Measurements from ENCODE around the gene TPRG1L. TPM values are rescaled to one million over a fixed set of nuclear protein-coding genes. Genes with fewer than 3 reads are reported as not detected.

The TPRG1L gene
- total and polyA plus RNA-seq, 2 of the 4 experiments (the other 2 are of a cell fraction): 25.3 to 39.5 TPM

DNA sequence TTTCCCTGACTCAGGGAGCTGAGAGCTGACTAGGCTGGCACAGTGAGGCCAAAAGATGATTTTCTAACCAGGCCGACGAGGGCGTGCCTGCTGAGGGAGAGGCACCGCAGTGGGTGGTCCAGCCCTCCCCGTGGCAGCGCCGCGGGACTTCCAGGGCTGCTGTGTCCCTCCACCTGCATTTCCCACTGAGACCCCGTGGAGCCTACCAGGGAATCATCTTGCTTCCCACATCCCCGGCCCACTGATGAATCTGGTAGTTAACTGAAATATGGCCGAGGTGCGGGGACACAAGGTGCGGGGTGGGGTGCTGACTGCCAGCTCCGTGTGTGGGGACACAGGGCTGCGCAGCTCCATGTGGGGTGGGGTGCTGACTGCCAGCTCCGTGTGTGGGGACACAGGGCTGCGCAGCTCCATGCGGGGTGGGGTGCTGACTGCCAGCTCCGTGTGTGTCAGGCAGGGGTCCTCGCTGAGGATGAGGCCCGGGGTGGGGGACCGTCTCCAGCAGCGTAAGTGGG, 14.6 kb downstream of the TPRG1L start:
- no peak overlapping the region for H3K4me2 ChIP-seq (ENCODE audit: low read depth, low read length)
- H3K4me3 ChIP-seq (ENCODE audit: insufficient read depth, low read depth, low read length): no peak overlapping the region
- 0 out of 2 replicates have a peak, but pooled peaks cover 3% of the 10 kb centered on the region for H3K9me1 ChIP-seq (ENCODE audit: insufficient read depth, low read length)
- H2AFZ ChIP-seq (replicated peaks; ENCODE audit: low read length, poor library complexity): no peak overlapping the region
- ChIA-PET CTCF (no interaction called here), POLR2A (ENCODE audit: unreplicated experiment) (no interaction called here)
- H3K27me3 ChIP-seq (ENCODE audit: control insufficient read depth, insufficient read depth, low read length): no peaks in the 10 kb centered on the region
- H3K36me3 ChIP-seq (ENCODE audit: control insufficient read depth, insufficient read depth, low read length): peaks cover 46% of the 10 kb centered on the region
- dilution Hi-C loops (cut with HindIII; ENCODE audit: low sequenced_read_pairs, unreplicated experiment) (no loop called here), in situ Hi-C loops (cut with MboI; ENCODE audit: low sequenced_read_pairs) (no loop called here), intact Hi-C loops (cut with micrococcal nuclease) (no loop called here)
- no peak overlapping the region for H3K27ac ChIP-seq (ENCODE audit: insufficient read depth, low read length)
- H3K4me1 ChIP-seq (ENCODE audit: control insufficient read depth, insufficient read depth, low read length): no peaks in the 10 kb centered on the region
- H3K23ac ChIP-seq (ENCODE audit: low read depth, low read length): no peak overlapping the region
- TF ChIP-seq CHD1 (IDR thresholded peaks at IDR 0.05; ENCODE audit: low read depth, low read length) (no peak), POLR2A (IDR thresholded peaks at IDR 0.05; ENCODE audit: low read depth, low read length) (no peak), NFE2L2 (IDR thresholded peaks at IDR 0.05; ENCODE audit: low read depth, low read length) (no peak), SMC3 (IDR thresholded peaks at IDR 0.05; ENCODE audit: low read depth, low read length) (no peak), RAD21 (IDR thresholded peaks at IDR 0.05; ENCODE audit: low read length) (no peak), RFX5 (IDR thresholded peaks at IDR 0.05; ENCODE audit: low read depth, low read length) (no peak), CEBPB (IDR thresholded peaks at IDR 0.05; ENCODE audit: low read depth, low read length) (no peak), RCOR1 (IDR thresholded peaks at IDR 0.05; ENCODE audit: insufficient replicate concordance, low read length) (no peak), MAZ (IDR thresholded peaks at IDR 0.05; ENCODE audit: borderline replicate concordance, low read depth, low read length) (no peak), FOS (IDR thresholded peaks at IDR 0.05; ENCODE audit: low read depth, low read length) (no peak), MXI1 (IDR thresholded peaks at IDR 0.05; ENCODE audit: borderline replicate concordance, low read depth, low read length) (no peak), BHLHE40 (IDR thresholded peaks at IDR 0.05; ENCODE audit: low read depth, low read length) (no peak), MAFK (IDR thresholded peaks at IDR 0.05; ENCODE audit: low read depth, low read length) (no peak)
- TF ChIP-seq, protein P1, sequence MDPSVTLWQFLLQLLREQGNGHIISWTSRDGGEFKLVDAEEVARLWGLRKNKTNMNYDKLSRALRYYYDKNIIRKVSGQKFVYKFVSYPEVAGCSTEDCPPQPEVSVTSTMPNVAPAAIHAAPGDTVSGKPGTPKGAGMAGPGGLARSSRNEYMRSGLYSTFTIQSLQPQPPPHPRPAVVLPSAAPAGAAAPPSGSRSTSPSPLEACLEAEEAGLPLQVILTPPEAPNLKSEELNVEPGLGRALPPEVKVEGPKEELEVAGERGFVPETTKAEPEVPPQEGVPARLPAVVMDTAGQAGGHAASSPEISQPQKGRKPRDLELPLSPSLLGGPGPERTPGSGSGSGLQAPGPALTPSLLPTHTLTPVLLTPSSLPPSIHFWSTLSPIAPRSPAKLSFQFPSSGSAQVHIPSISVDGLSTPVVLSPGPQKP (IDR thresholded peaks at IDR 0.05; ENCODE audit: borderline replicate concordance, low read depth, low read length): no peak
- TF ChIP-seq, protein P2, sequence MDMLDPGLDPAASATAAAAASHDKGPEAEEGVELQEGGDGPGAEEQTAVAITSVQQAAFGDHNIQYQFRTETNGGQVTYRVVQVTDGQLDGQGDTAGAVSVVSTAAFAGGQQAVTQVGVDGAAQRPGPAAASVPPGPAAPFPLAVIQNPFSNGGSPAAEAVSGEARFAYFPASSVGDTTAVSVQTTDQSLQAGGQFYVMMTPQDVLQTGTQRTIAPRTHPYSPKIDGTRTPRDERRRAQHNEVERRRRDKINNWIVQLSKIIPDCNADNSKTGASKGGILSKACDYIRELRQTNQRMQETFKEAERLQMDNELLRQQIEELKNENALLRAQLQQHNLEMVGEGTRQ (IDR thresholded peaks at IDR 0.05; ENCODE audit: low read depth, low read length): no peak
- TF ChIP-seq, protein P3, sequence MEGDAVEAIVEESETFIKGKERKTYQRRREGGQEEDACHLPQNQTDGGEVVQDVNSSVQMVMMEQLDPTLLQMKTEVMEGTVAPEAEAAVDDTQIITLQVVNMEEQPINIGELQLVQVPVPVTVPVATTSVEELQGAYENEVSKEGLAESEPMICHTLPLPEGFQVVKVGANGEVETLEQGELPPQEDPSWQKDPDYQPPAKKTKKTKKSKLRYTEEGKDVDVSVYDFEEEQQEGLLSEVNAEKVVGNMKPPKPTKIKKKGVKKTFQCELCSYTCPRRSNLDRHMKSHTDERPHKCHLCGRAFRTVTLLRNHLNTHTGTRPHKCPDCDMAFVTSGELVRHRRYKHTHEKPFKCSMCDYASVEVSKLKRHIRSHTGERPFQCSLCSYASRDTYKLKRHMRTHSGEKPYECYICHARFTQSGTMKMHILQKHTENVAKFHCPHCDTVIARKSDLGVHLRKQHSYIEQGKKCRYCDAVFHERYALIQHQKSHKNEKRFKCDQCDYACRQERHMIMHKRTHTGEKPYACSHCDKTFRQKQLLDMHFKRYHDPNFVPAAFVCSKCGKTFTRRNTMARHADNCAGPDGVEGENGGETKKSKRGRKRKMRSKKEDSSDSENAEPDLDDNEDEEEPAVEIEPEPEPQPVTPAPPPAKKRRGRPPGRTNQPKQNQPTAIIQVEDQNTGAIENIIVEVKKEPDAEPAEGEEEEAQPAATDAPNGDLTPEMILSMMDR (conservative IDR thresholded peaks at IDR 0.05; ENCODE audit: low read depth, low read length): no peak
- H2BK15ac ChIP-seq (ENCODE audit: low read depth, low read length): no peak overlapping the region
- no peaks in the 10 kb centered on the region for H4K20me1 ChIP-seq (ENCODE audit: insufficient read depth, low read length)
- no peak overlapping the region for H3K14ac ChIP-seq (replicated peaks; ENCODE audit: low read depth, low read length)
- DNase-seq (no peak), ATAC-seq (ENCODE audit: low read depth) (no peak)
- no peak overlapping the region for H2BK20ac ChIP-seq (ENCODE audit: low read depth, low read length)
- no peak overlapping the region for H2BK5ac ChIP-seq (ENCODE audit: low read depth, low read length, poor library complexity, severe bottlenecking)
- no peak overlapping the region for H2AK5ac ChIP-seq (ENCODE audit: low read depth, low read length)
- no peaks in the 10 kb centered on the region for H3K9me3 ChIP-seq (ENCODE audit: control insufficient read depth, insufficient read depth, low read length)
- H3K79me1 ChIP-seq (ENCODE audit: low read depth in 1 of 2, low read length in 2 of 2): peaks cover 0 to 5% of the 10 kb centered on the region in 2 experiments; a peak in 1 of 4 replicates
- 86% methylated on average over 10 of the region's 23 CpGs; no CpG with 5 or more reads in 1 of the 2 experiments for WGBS, 2 experiments (ENCODE audit: extremely low coverage in 2 of 2, insufficient read length in 1 of 2)
- BruUV-seq (replicated peaks): no TSS peak
- no peak overlapping the region for H3K56ac ChIP-seq (ENCODE audit: extremely low read depth, insufficient read depth, low read length)
- H3K4ac ChIP-seq (ENCODE audit: low read depth, low read length): no peak overlapping the region
- no peak overlapping the region for H4K8ac ChIP-seq (ENCODE audit: low read depth in 2 of 2, low read length in 2 of 2)
- H2BK120ac ChIP-seq (ENCODE audit: low read depth, low read length): no peak overlapping the region
- no peak overlapping the region for H2AK9ac ChIP-seq (replicated peaks; ENCODE audit: low read depth, low read length, poor library complexity)
- H4K5ac ChIP-seq (ENCODE audit: low read depth, low read length): no peak overlapping the region
- H4K91ac ChIP-seq (ENCODE audit: insufficient read depth, low read depth, low read length): no peak overlapping the region
- H3K18ac ChIP-seq (ENCODE audit: low read depth, low read length): no peak overlapping the region
- no peak overlapping the region for H3K9ac ChIP-seq (ENCODE audit: low read depth, low read length)

Data from IMR-90 (cell line).